ENCODE results near the gene MAP2K5. TPM values are rescaled to one million over a fixed set of nuclear protein-coding genes. Genes with fewer than 3 reads are reported as not detected.

Gene MAP2K5
- total and polyA plus RNA-seq, 4 donors = 3.8 to 6.4 (median 5.6) TPM

- no peak for DNase-seq (ENCODE audit: low spot score)
- peaks cover 4 to 23% (median 15%) of the 10 kb centered on the region in 4 donors for H3K36me3 ChIP-seq (ENCODE audit: control insufficient read depth in 4 of 4, insufficient read depth in 3 of 4, low read depth in 1 of 4, low read length in 3 of 4)
- TF ChIP-seq EGR1 (IDR thresholded peaks at IDR 0.05; ENCODE audit: low read depth in 2 of 2) (no peak), TAF1 (conservative IDR thresholded peaks at IDR 0.05) (no peak), RAD21 (IDR thresholded peaks at IDR 0.05) (no peak), ATF3 (IDR thresholded peaks at IDR 0.05) (no peak), JUND (IDR thresholded peaks at IDR 0.05) (no peak), HNF4A (conservative IDR thresholded peaks at IDR 0.05) (no peak), NR2F2 (IDR thresholded peaks at IDR 0.05) (no peak), FOXA1 (IDR thresholded peaks at IDR 0.05) (no peak)
- TF ChIP-seq, protein P1, sequence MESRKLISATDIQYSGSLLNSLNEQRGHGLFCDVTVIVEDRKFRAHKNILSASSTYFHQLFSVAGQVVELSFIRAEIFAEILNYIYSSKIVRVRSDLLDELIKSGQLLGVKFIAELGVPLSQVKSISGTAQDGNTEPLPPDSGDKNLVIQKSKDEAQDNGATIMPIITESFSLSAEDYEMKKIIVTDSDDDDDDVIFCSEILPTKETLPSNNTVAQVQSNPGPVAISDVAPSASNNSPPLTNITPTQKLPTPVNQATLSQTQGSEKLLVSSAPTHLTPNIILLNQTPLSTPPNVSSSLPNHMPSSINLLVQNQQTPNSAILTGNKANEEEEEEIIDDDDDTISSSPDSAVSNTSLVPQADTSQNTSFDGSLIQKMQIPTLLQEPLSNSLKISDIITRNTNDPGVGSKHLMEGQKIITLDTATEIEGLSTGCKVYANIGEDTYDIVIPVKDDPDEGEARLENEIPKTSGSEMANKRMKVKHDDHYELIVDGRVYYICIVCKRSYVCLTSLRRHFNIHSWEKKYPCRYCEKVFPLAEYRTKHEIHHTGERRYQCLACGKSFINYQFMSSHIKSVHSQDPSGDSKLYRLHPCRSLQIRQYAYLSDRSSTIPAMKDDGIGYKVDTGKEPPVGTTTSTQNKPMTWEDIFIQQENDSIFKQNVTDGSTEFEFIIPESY (IDR thresholded peaks at IDR 0.05) = no peak
- TF ChIP-seq, protein P2, sequence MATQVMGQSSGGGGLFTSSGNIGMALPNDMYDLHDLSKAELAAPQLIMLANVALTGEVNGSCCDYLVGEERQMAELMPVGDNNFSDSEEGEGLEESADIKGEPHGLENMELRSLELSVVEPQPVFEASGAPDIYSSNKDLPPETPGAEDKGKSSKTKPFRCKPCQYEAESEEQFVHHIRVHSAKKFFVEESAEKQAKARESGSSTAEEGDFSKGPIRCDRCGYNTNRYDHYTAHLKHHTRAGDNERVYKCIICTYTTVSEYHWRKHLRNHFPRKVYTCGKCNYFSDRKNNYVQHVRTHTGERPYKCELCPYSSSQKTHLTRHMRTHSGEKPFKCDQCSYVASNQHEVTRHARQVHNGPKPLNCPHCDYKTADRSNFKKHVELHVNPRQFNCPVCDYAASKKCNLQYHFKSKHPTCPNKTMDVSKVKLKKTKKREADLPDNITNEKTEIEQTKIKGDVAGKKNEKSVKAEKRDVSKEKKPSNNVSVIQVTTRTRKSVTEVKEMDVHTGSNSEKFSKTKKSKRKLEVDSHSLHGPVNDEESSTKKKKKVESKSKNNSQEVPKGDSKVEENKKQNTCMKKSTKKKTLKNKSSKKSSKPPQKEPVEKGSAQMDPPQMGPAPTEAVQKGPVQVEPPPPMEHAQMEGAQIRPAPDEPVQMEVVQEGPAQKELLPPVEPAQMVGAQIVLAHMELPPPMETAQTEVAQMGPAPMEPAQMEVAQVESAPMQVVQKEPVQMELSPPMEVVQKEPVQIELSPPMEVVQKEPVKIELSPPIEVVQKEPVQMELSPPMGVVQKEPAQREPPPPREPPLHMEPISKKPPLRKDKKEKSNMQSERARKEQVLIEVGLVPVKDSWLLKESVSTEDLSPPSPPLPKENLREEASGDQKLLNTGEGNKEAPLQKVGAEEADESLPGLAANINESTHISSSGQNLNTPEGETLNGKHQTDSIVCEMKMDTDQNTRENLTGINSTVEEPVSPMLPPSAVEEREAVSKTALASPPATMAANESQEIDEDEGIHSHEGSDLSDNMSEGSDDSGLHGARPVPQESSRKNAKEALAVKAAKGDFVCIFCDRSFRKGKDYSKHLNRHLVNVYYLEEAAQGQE (IDR thresholded peaks at IDR 0.05) = no peak
- TF ChIP-seq, protein P3, sequence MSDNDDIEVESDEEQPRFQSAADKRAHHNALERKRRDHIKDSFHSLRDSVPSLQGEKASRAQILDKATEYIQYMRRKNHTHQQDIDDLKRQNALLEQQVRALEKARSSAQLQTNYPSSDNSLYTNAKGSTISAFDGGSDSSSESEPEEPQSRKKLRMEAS (IDR thresholded peaks at IDR 0.05) = no peak
- no peak overlapping the region for H3K9ac ChIP-seq (ENCODE audit: low read depth in 1 of 2, low read length in 2 of 2)
- 97% methylated on average over 4 of the region's 4 CpGs for WGBS
- no peaks in the 10 kb centered on the region for H3K27me3 ChIP-seq (ENCODE audit: control insufficient read depth in 4 of 4, insufficient read depth in 4 of 4, low read length in 3 of 4)
- no peaks in the 10 kb centered on the region for H3K9me3 ChIP-seq (ENCODE audit: control insufficient read depth in 4 of 4, low read length in 3 of 4)
- no peak overlapping the region for H3K27ac ChIP-seq (ENCODE audit: low read depth in 1 of 2, low read length in 2 of 2)
- peaks cover 0 to 1% (median 0%) of the 10 kb centered on the region in 4 donors for H3K4me1 ChIP-seq (ENCODE audit: control insufficient read depth in 4 of 4, insufficient read depth in 4 of 4, low read length in 3 of 4)
- H3K4me3 ChIP-seq (ENCODE audit: low read depth in 1 of 3, low read length in 3 of 3) = no peak overlapping the region
These were observed 32.6 kb upstream of the MAP2K5 start for GRCh38 chr15:67509918-67510317.

DNA sequence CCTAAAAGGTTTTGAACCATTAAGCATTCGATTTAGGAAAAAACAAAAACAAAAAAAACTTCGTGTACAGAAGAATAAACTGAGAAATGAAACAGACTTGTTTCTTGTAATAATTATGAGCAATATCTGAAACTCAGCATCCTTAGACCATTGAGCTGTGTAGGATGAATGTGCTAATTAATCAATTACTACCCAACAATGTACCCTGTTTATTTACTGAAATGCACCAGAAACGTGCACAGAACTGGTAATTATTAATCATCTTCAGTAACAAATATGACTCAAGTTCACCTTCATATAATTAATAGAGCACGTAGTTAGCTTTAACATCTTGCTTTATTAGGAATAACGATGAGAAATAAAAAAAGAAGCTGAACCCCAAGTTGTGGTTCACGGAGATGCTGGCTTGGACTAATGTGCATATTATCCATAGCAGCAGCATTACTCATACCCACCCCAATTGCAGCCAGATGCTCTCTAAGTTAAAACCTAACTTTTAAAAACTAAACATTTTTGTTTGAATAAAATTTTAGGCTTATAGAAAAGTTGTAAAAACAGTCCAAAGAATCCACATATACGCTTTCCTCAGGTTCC, 31.8 kb upstream of the MAP2K5 start:
- no peak overlapping the region for H3K9ac ChIP-seq (ENCODE audit: low read depth in 1 of 2, low read length in 2 of 2)
- H3K27me3 ChIP-seq (ENCODE audit: control insufficient read depth in 4 of 4, insufficient read depth in 4 of 4, low read length in 3 of 4) = no peaks in the 10 kb centered on the region
- no peak overlapping the region for H3K4me3 ChIP-seq (ENCODE audit: low read depth in 1 of 3, low read length in 3 of 3)
- H3K4me1 ChIP-seq (ENCODE audit: control insufficient read depth in 4 of 4, insufficient read depth in 4 of 4, low read length in 3 of 4) = peaks cover 0 to 1% (median 0%) of the 10 kb centered on the region in 4 donors
- H3K27ac ChIP-seq (ENCODE audit: low read depth in 1 of 2, low read length in 2 of 2) = no peak overlapping the region
- H3K36me3 ChIP-seq (ENCODE audit: control insufficient read depth in 4 of 4, insufficient read depth in 3 of 4, low read depth in 1 of 4, low read length in 3 of 4) = peaks cover 4 to 24% (median 15%) of the 10 kb centered on the region in 4 donors
- DNase-seq (ENCODE audit: low spot score) = no peak
- H3K9me3 ChIP-seq (ENCODE audit: control insufficient read depth in 4 of 4, low read length in 3 of 4) = no peaks in the 10 kb centered on the region
- WGBS = 89% methylated on average over 7 of the region's 7 CpGs
- TF ChIP-seq TAF1 (conservative IDR thresholded peaks at IDR 0.05) = no peak
- TF ChIP-seq HNF4A (conservative IDR thresholded peaks at IDR 0.05) = no peak
- TF ChIP-seq EGR1 (IDR thresholded peaks at IDR 0.05; ENCODE audit: low read depth in 2 of 2) = no peak
- TF ChIP-seq HNF4G (IDR thresholded peaks at IDR 0.05) = no peak
- TF ChIP-seq FOXA2 (IDR thresholded peaks at IDR 0.05) = no peak
- TF ChIP-seq RXRA (IDR thresholded peaks at IDR 0.05) = no peak
- no peak for TF ChIP-seq JUND (IDR thresholded peaks at IDR 0.05)
- TF ChIP-seq, protein P2 (IDR thresholded peaks at IDR 0.05) = no peak

Data from liver (tissue), 9 donors.